ENCODE results near the gene B3GLCT. TPM values are rescaled to one million over a fixed set of nuclear protein-coding genes. Genes with fewer than 3 reads are reported as not detected.
"Not testable (repeated sequence)": the region's sequence is repeated elsewhere in the genome, so short reads cannot be mapped to it uniquely, and the experiment has no call there.

Gene B3GLCT
- total RNA-seq, 4 donors from 2014 or later = 1.6 to 5.7 (median 3.9) TPM

DNA sequence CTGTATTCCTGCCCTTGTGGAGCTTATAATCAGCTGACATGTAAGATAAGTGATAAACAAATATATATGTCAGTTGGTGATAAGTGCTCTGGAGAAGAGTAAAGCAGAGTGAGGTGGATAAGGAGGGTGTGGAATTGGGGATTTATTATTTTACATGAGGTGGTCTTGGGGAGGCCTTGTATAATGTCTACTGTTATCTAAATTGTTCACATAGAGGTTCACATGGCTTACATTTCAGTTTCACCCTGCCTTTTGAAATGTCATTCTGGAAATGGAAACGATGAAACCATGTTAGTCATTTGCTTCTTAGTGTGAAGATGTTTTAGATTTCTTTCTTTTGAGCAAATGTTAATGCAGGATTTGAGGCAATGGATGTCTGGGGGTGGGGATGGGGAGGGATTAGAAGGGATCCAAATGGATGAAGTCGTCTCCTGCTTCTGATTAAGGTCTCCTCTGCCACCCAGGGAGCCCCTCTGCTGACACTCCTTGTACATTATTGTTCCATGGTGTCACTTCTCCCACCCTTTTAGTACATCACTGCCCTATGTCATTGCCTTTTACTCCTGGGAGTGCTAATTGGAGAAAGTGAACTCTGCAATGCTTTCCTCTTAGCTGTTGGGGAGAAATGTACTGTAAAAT, 14.0 kb downstream of the B3GLCT start:
- Histone ChIP-seq H3K9me3 (no peaks in the 10 kb centered on the region), H3K27me3 (no peaks in the 10 kb centered on the region), H3K4me1 (peaks cover 0 to 11% (median 8%) of the 10 kb centered on the region in 4 donors), H3K36me3 (no peaks in the 10 kb centered on the region), H3K27ac (no peak overlapping the region), H3K4me3 (no peak overlapping the region)
- no peak for DNase-seq
- TF ChIP-seq POLR2AphosphoS5 (IDR thresholded peaks at IDR 0.05) = no peak
- TF ChIP-seq POLR2A (IDR thresholded peaks at IDR 0.05) = no peak
- TF ChIP-seq, protein P1, sequence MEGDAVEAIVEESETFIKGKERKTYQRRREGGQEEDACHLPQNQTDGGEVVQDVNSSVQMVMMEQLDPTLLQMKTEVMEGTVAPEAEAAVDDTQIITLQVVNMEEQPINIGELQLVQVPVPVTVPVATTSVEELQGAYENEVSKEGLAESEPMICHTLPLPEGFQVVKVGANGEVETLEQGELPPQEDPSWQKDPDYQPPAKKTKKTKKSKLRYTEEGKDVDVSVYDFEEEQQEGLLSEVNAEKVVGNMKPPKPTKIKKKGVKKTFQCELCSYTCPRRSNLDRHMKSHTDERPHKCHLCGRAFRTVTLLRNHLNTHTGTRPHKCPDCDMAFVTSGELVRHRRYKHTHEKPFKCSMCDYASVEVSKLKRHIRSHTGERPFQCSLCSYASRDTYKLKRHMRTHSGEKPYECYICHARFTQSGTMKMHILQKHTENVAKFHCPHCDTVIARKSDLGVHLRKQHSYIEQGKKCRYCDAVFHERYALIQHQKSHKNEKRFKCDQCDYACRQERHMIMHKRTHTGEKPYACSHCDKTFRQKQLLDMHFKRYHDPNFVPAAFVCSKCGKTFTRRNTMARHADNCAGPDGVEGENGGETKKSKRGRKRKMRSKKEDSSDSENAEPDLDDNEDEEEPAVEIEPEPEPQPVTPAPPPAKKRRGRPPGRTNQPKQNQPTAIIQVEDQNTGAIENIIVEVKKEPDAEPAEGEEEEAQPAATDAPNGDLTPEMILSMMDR (IDR thresholded peaks at IDR 0.05) = no peak
- no peak for TF ChIP-seq EP300 (IDR thresholded peaks at IDR 0.05; ENCODE audit: low read depth)
- in situ Hi-C loops (cut with MboI; ENCODE audit: low pct_ligation_motif_present in 1 of 4, low pct_unique_long_range_greater_than_20kb in 1 of 4, low sequenced_read_pairs in 3 of 4) (no loop called here), intact Hi-C loops (cut with DNase I; ENCODE audit: low total_unique reads) (no loop called here)
- WGBS, 2 donors (ENCODE audit: low coverage in 1 of 2) = 62 to 72% methylated on average over 2 of the region's 2 CpGs

GRCh38 chr13:31214435-31214834, 14.7 kb downstream of the B3GLCT start:
- DNase-seq = no peak
- H3K9me3 ChIP-seq = no peaks in the 10 kb centered on the region
- H3K27me3 ChIP-seq = no peaks in the 10 kb centered on the region
- in situ Hi-C loops (cut with MboI; ENCODE audit: low pct_ligation_motif_present in 1 of 4, low pct_unique_long_range_greater_than_20kb in 1 of 4, low sequenced_read_pairs in 3 of 4) (no loop called here), intact Hi-C loops (cut with DNase I; ENCODE audit: low total_unique reads) (no loop called here)
- H3K4me3 ChIP-seq = no peak overlapping the region
- H3K4me1 ChIP-seq = peaks cover 0 to 5% (median 4%) of the 10 kb centered on the region in 4 donors
- WGBS, 2 donors (ENCODE audit: low coverage in 1 of 2) = 77 to 80% methylated on average over 1 of the region's 1 CpG
- no peaks in the 10 kb centered on the region for H3K36me3 ChIP-seq
- no peak overlapping the region for H3K27ac ChIP-seq
- TF ChIP-seq POLR2AphosphoS5 (IDR thresholded peaks at IDR 0.05) (no peak), EP300 (IDR thresholded peaks at IDR 0.05; ENCODE audit: low read depth) (no peak), POLR2A (IDR thresholded peaks at IDR 0.05) (no peak)
- TF ChIP-seq, protein P1 (IDR thresholded peaks at IDR 0.05) = no peak

GRCh38 chr13:31216916-31217315, 17.1 kb downstream of the B3GLCT start:
- H3K4me3 ChIP-seq; H3K4me1 ChIP-seq; H3K27ac ChIP-seq; intact Hi-C loops (cut with DNase I; ENCODE audit: low total_unique reads); DNase-seq; H3K27me3 ChIP-seq; H3K36me3 ChIP-seq; in situ Hi-C loops (cut with MboI; ENCODE audit: low pct_ligation_motif_present in 1 of 4, low pct_unique_long_range_greater_than_20kb in 1 of 4, low sequenced_read_pairs in 3 of 4); H3K9me3 ChIP-seq: not testable (repeated sequence)
- WGBS, 2 donors (ENCODE audit: low coverage in 1 of 2) = 92 to 100% methylated on average over 2 of the region's 2 CpGs

- intact Hi-C loops (cut with DNase I; ENCODE audit: low total_unique reads) = no loop called here
- no peak overlapping the region for H3K4me3 ChIP-seq
- TF ChIP-seq, protein P1 (IDR thresholded peaks at IDR 0.05) = no peak
- TF ChIP-seq POLR2A (IDR thresholded peaks at IDR 0.05) = no peak
- TF ChIP-seq POLR2AphosphoS5 (IDR thresholded peaks at IDR 0.05) = no peak
- TF ChIP-seq EP300 (IDR thresholded peaks at IDR 0.05; ENCODE audit: low read depth) = no peak
- 87 to 91% methylated on average over 4 of the region's 4 CpGs for WGBS, 2 donors (ENCODE audit: low coverage in 1 of 2)
- no peaks in the 10 kb centered on the region for H3K27me3 ChIP-seq
- in situ Hi-C loops (cut with MboI; ENCODE audit: low pct_ligation_motif_present in 1 of 4, low pct_unique_long_range_greater_than_20kb in 1 of 4, low sequenced_read_pairs in 3 of 4) = no loop called here
- no peak for DNase-seq
- no peaks in the 10 kb centered on the region for H3K4me1 ChIP-seq
- no peaks in the 10 kb centered on the region for H3K36me3 ChIP-seq
- no peak overlapping the region for H3K27ac ChIP-seq
- no peaks in the 10 kb centered on the region for H3K9me3 ChIP-seq
Observed at GRCh38 chr13:31219909-31220598, 20.3 kb downstream of the B3GLCT start.
